HG02763 (cell line): Measurements from ENCODE around the gene SEC61A1.

ENCODE experiments used
- ATAC-seq: cut with Tn5 transposase; IDR thresholded peaks from one replicate; pipeline ENCODE4 v1.9.1; 2021; ENCODE audit warnings: mild to moderate bottlenecking, moderate library complexity; ENCODE audit not compliant: unreplicated experiment

The SEC61A1 gene

GRCh38 chr3:128111147-128111546 lies 58.9 kb downstream of the SEC61A1 start:
- ATAC-seq = no peak

GRCh38 chr3:128112357-128112968 lies 60.2 kb downstream of the SEC61A1 start:
- no peak for ATAC-seq

- ATAC-seq = no peak
These were observed 61.9 kb downstream of the SEC61A1 start for GRCh38 chr3:128113817-128114794.
